ENCODE data around the gene PCNX2.

The PCNX2 gene

DNA sequence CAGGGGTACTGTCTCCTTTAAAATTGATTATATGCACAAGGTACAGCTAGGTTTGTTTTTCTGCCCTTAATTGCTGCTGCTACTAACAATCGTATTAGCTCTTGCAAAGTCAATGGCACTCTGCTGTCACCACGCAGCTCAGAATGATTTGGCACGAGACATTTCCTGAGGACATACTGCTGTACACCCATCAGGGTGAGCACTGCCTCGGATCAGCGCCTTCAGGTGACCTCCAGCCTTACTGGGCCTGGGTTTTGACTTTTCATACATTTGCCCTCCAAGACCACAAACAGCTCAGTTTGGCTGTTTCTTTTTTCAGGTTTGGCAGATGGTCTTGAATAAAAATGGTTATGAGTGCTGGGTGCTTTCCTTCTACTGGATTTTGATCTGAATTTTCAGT lies 234.3 kb downstream of the PCNX2 start:
- no peak for DNase-seq (ENCODE audit: low read depth)
- no peak for TF ChIP-seq CTCF (conservative IDR thresholded peaks at IDR 0.05; ENCODE audit: low read depth, low read length)
- no peak overlapping the region for H3K4me3 ChIP-seq (ENCODE audit: low read depth, low read length)

GRCh38 chr1:233060461-233060994 lies 235.0 kb downstream of the PCNX2 start:
- TF ChIP-seq CTCF (conservative IDR thresholded peaks at IDR 0.05; ENCODE audit: low read depth, low read length) = no peak
- H3K4me3 ChIP-seq (ENCODE audit: low read depth, low read length) = no peak overlapping the region
- DNase-seq (ENCODE audit: low read depth) = no peak

GRCh38 chr1:233057836-233058235 lies 237.7 kb downstream of the PCNX2 start:
- no peak for TF ChIP-seq CTCF (conservative IDR thresholded peaks at IDR 0.05; ENCODE audit: low read depth, low read length)
- DNase-seq (ENCODE audit: low read depth) = no peak
- H3K4me3 ChIP-seq (ENCODE audit: low read depth, low read length) = no peak overlapping the region

- TF ChIP-seq CTCF (conservative IDR thresholded peaks at IDR 0.05; ENCODE audit: low read depth, low read length) = no peak
- no peak overlapping the region for H3K4me3 ChIP-seq (ENCODE audit: low read depth, low read length)
- DNase-seq (ENCODE audit: low read depth) = no peak
Observed at GRCh38 chr1:233055879-233056641, 239.5 kb downstream of the PCNX2 start.

GRCh38 chr1:233045588-233045987 lies 249.9 kb downstream of the PCNX2 start:
- peak; percentile 30 for DNase-seq (ENCODE audit: low read depth)
- no peak for TF ChIP-seq CTCF (conservative IDR thresholded peaks at IDR 0.05; ENCODE audit: low read depth, low read length)
- H3K4me3 ChIP-seq (ENCODE audit: low read depth, low read length) = no peak overlapping the region

GRCh38 chr1:233042834-233043233 lies 252.7 kb downstream of the PCNX2 start:
- TF ChIP-seq CTCF (conservative IDR thresholded peaks at IDR 0.05; ENCODE audit: low read depth, low read length) = no peak
- no peak overlapping the region for H3K4me3 ChIP-seq (ENCODE audit: low read depth, low read length)
- DNase-seq (ENCODE audit: low read depth) = no peak

DNA sequence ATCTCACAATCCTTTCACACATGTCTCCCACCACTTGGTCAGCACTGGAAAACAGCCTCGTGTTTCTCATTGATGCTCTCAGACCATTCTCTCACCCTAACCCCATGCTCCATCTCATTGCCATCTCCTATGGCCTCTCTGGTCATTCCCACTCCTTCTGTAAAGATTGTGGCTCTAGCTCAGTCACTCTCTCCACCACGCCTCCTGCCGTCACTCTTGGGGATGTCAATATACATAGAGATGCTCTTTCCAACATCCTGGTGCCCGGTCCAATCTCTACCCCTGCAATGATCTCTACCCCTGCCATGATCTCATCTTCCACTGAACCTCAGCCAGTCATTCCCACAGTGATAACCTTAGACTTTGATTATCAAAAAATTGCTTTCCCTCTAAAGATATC lies 255.0 kb downstream of the PCNX2 start:
- no peak for TF ChIP-seq CTCF (conservative IDR thresholded peaks at IDR 0.05; ENCODE audit: low read depth, low read length)
- no peak overlapping the region for H3K4me3 ChIP-seq (ENCODE audit: low read depth, low read length)
- no peak for DNase-seq (ENCODE audit: low read depth)

Data from choroid plexus epithelial cell (primary cell).